Activated CD4-positive, CD25-positive, alpha-beta regulatory T cell treated with anti-CD3 and anti-CD28 coated beads, Interleukin-2, amount 50 U/mL, for 72 hours (primary cell): ENCODE measurements around the gene SMARCE1.

ENCODE experiments used
- DNase-seq: peaks from one replicate; pipeline ENCODE4 v3.0.0; 2021

Gene SMARCE1

GRCh38 chr17:40577611-40578065 is 70.0 kb downstream of the SMARCE1 start:
- DNase-seq, result no peak

GRCh38 chr17:40576113-40576740 is 71.4 kb downstream of the SMARCE1 start:
- no peak for DNase-seq
